ENCODE results near the gene FOXJ1.

DNA sequence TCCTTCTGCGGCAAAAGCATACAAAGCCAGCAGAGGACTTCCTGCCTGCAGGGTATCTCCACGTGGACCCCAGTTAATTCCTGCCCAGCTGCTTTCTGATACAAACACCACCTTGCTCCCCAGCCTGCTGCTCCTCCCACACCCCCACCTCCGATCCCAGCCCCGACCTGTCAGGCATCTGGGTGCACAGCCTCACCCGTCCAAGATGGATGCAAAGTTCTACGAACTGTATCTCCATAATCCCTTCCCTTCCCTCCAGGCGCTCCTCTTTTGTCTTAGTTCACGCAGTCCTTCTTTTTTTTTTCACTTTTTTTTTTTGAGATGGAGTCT is 15.6 kb upstream of the FOXJ1 start:
- TF ChIP-seq, protein P1, sequence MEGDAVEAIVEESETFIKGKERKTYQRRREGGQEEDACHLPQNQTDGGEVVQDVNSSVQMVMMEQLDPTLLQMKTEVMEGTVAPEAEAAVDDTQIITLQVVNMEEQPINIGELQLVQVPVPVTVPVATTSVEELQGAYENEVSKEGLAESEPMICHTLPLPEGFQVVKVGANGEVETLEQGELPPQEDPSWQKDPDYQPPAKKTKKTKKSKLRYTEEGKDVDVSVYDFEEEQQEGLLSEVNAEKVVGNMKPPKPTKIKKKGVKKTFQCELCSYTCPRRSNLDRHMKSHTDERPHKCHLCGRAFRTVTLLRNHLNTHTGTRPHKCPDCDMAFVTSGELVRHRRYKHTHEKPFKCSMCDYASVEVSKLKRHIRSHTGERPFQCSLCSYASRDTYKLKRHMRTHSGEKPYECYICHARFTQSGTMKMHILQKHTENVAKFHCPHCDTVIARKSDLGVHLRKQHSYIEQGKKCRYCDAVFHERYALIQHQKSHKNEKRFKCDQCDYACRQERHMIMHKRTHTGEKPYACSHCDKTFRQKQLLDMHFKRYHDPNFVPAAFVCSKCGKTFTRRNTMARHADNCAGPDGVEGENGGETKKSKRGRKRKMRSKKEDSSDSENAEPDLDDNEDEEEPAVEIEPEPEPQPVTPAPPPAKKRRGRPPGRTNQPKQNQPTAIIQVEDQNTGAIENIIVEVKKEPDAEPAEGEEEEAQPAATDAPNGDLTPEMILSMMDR (conservative IDR thresholded peaks at IDR 0.05 in 1 of 2, IDR thresholded peaks at IDR 0.05 in 1 of 2; ENCODE audit: extremely low read depth in 1 of 2, insufficient read depth in 1 of 2, low read depth in 1 of 2, low read length in 2 of 2): no peak
- no peak for TF ChIP-seq EZH2 (IDR thresholded peaks at IDR 0.05; ENCODE audit: borderline replicate concordance, low read length)

Measured in mammary epithelial cell (primary cell).